Nephron (organoid): Measurements from ENCODE around the gene CD22.

Experiments
- H3K27ac Mint-ChIP-seq, 3 experiments: 2 replicates each; pipeline ENCODE4 v1.8.0; 2020; ENCODE audit warnings: mixed read lengths in 3 of 3, mild to moderate bottlenecking in 2 of 3, moderate library complexity in 1 of 3
- H3K27me3 Mint-ChIP-seq: 2 replicates; pipeline ENCODE4 v1.8.0; 2021; ENCODE audit warnings: low read depth, mild to moderate bottlenecking, moderate library complexity, mixed read lengths
- H3K36me3 Mint-ChIP-seq: 2 replicates; pipeline ENCODE4 v1.8.0; 2020; ENCODE audit warnings: low read depth, mixed read lengths
- H3K4me1 Mint-ChIP-seq: 2 replicates; pipeline ENCODE4 v1.8.0; 2020; ENCODE audit warnings: mixed read lengths
- H3K4me3 Mint-ChIP-seq, 3 experiments: 2 replicates each; pipeline ENCODE4 v1.8.0; 2020; ENCODE audit warnings: mild to moderate bottlenecking in 3 of 3, mixed read lengths in 3 of 3, moderate library complexity in 2 of 3
- H3K9me3 Mint-ChIP-seq: 2 replicates; pipeline ENCODE4 v1.8.0; 2020; ENCODE audit warnings: mixed read lengths
- CTCF ChIP-seq, 3 experiments: fragments of 200-600 bp; sonication (generic); IDR thresholded peaks; one replicate each; pipeline ENCODE4 v1.5.0; 2021; ENCODE audit warnings: antibody characterized with exemption in 3 of 3; ENCODE audit not compliant: unreplicated experiment in 3 of 3

CD22 gene

DNA sequence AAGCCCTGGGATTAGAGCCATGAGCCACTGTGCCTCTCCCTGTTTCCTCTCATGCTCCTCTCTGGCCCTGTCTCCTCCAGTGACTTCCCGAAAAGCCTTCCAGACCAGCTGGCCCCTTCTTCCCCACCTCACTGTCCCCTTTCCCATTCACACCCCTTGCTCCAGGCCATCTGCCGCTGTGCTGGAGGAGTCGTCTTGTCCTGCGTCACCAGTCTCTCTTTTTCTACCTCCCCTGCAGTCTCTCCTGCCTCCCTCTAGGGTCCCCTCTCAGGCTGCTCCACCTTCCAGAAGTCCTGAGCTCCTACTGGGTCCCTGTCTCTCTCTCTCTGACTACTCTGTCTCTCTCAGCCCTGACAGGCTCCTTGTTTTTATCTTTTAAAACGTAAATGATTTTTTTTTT, 13.4 kb downstream of the CD22 start:
- Mint-ChIP-seq H3K27ac (no peak overlapping the region), H3K27me3 (peaks cover 16% of the 10 kb centered on the region), H3K4me1 (no peaks in the 10 kb centered on the region), H3K9me3 (no peaks in the 10 kb centered on the region), H3K36me3 (no peaks in the 10 kb centered on the region), H3K4me3 (no peak overlapping the region)
- TF ChIP-seq CTCF (IDR thresholded peaks at IDR 0.05; ENCODE audit: unreplicated experiment in 3 of 3) = no peak

DNA sequence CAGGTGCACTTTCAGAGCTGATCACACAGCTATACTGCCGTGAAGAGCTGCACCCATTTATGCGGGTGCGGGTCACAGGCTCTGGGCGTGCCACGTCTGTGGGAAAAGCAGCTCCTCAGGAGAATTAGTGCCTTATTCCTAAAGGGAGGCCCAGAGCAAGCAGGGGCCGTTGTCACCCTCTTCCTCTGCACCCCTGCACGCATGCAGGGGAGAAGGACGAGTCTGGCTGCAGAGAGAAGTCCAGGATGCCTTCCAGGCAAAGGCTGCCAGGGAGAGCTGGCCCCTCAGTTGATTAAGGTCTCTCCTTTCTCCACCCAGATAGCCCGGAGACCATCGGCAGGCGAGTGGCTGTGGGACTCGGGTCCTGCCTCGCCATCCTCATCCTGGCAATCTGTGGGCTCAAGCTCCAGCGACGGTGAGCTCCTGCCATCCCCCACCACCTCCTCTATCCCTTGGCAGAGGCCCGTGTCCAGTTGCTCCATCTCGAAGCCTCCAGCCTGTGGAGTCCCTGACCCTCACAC, 15.6 kb downstream of the CD22 start:
- no peak for TF ChIP-seq CTCF (IDR thresholded peaks at IDR 0.05; ENCODE audit: unreplicated experiment in 3 of 3)
- peaks cover 27% of the 10 kb centered on the region for H3K27me3 Mint-ChIP-seq
- H3K9me3 Mint-ChIP-seq = no peaks in the 10 kb centered on the region
- H3K36me3 Mint-ChIP-seq = no peaks in the 10 kb centered on the region
- H3K27ac Mint-ChIP-seq = no peak overlapping the region
- H3K4me1 Mint-ChIP-seq = no peaks in the 10 kb centered on the region
- H3K4me3 Mint-ChIP-seq = no peak overlapping the region

DNA sequence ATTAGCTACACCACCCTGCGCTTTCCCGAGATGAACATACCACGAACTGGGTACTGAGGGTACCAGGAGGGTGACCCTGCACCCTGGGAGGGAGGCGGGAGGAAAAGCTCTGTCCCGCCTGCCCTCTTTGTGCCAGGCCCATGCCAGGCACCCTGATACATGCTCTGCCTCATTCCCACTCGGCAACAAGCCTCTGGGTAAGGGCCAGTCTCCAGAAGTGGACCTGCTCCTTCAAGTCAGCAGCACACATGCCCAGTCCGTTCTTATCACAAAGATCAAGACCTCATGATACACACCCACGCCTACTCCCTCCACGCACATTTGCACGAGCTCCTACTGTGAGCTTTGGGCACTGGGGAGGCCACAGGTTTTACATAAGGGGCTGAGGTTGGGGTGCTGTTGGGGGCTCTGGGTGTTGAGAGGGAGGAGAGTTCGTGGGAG, 16.7 kb downstream of the CD22 start:
- Mint-ChIP-seq H3K27ac (no peak overlapping the region), H3K4me3 (no peak overlapping the region), H3K36me3 (no peaks in the 10 kb centered on the region), H3K27me3 (peaks cover 25% of the 10 kb centered on the region), H3K4me1 (no peaks in the 10 kb centered on the region), H3K9me3 (no peaks in the 10 kb centered on the region)
- TF ChIP-seq CTCF (IDR thresholded peaks at IDR 0.05; ENCODE audit: unreplicated experiment in 3 of 3) = no peak

- no peak for TF ChIP-seq CTCF (IDR thresholded peaks at IDR 0.05; ENCODE audit: unreplicated experiment in 3 of 3)
- Mint-ChIP-seq H3K4me1 (no peaks in the 10 kb centered on the region), H3K4me3 (no peak overlapping the region), H3K9me3 (no peaks in the 10 kb centered on the region), H3K27me3 (peaks cover 22% of the 10 kb centered on the region), H3K36me3 (no peaks in the 10 kb centered on the region), H3K27ac (no peak overlapping the region)
Observed at GRCh38 chr19:35346193-35347052, 17.4 kb downstream of the CD22 start.

GRCh38 chr19:35347171-35347929, 18.4 kb downstream of the CD22 start, which contains the start of gene FFAR1:
Gene FFAR1, plus strand, starts transcription at chr19:35347902. Its CDS starts 3,650 bp downstream, at chr19:35351552.
- Mint-ChIP-seq H3K4me1 (no peaks in the 10 kb centered on the region), H3K36me3 (no peaks in the 10 kb centered on the region), H3K27ac (no peak within 1 kb of the TSS), H3K4me3 (no peak within 1 kb of the TSS), H3K9me3 (no peaks in the 10 kb centered on the region), H3K27me3 (peaks cover 22% of the 10 kb centered on the region)
- no peak for TF ChIP-seq CTCF (IDR thresholded peaks at IDR 0.05; ENCODE audit: unreplicated experiment in 3 of 3)
